ENCODE results near the gene HNRNPCL4. TPM values are rescaled to one million over a fixed set of nuclear protein-coding genes. Genes with fewer than 3 reads are reported as not detected.

Gene HNRNPCL4
- not detected in 2 replicates for total RNA-seq

DNA sequence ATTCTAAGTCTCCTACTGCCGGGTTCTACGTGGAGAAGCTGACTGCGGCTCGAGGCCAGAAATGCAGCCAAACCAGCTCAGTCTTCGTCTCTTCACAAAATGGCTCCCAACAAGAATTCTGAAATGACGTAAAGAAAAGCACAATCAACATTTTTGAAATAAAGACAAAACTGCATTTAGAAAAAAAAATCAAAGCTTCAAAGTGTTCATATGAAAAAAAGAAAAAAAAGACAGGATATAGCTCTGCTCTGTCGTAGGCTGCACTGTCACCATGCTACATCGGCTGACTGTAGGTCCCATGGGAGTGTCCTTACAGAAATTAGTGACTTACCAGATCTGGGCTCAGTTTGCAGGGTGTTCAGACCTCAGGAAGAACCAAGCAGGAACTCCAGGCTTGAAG, at the start of gene HNRNPCL4:
HNRNPCL4 (minus strand) TSS at position 101 of the 400 bp plus-strand sequence. CDS start 164 bp downstream, outside the sequence.

DNA sequence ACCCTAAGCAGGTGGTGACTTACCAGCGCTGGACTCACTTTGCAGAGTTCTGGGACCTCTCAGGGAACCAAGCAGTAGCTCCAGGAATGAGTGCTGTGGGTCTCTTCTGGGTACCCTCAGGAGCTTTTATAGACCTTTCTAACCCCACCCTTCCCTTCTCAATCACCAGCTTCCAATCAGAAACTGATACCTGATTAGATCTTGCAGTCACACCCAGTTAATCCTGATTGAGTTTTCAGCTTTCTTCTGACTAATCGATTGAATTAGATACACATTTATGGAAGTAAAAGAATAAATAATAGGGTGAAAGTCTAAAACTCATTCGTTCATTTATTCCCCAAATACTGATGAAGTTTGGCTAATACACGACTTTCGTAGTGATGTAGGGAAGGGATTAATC, 35.9 kb upstream of the HNRNPCL4 start, which contains the start of gene PRAMEF13:
PRAMEF13 (minus strand) TSS at position 101 of the 400 bp plus-strand sequence. CDS start 1,820 bp downstream, outside the sequence.

DNA sequence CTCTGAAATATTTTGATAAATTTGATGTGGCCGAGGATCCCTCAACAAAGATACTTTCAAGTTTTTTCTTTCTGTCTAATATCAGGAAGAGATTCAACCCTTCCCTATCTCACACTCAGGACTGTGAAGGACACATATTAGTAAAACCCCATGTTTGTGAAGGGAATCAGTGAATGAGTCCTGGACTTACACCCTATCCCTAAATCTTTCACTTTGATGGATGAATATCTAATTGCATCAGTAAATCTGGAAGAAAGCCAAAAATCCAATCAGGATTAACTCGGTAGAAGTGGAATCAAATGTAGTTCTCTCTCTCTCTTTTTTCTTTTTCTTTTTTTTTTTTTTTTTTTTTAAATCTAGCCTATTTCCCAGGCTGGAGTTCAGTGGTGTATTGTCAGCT, 6.1 kb upstream of the HNRNPCL4 start, which contains the start of gene PRAMEF9:
PRAMEF9 (plus strand) TSS at position 301 of the 400 bp plus-strand sequence. CDS start 3,433 bp downstream, outside the sequence.

DNA sequence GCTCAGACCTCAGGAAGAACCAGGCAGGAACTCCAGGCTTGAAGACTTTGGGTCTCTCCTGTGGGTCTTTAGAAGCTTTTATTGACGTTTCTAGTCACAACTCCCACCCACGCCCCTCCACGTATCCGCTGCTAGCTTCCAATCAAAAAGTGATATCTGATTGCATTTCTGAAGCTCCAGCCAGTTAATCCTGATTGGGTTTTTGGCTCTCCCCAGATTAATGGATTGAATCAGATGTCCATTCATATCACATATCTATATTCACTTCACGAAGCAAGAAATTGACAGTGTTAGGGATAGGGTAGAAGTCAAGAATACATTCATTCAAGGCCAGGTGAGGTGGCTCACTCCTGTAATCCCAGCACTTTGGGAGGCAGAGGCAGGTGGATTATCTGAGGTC, 9.5 kb downstream of the HNRNPCL4 start, which contains the start of gene PRAMEF26:
PRAMEF26 (minus strand) TSS at position 101 of the 400 bp plus-strand sequence. CDS start 2,914 bp downstream, outside the sequence.

DNA sequence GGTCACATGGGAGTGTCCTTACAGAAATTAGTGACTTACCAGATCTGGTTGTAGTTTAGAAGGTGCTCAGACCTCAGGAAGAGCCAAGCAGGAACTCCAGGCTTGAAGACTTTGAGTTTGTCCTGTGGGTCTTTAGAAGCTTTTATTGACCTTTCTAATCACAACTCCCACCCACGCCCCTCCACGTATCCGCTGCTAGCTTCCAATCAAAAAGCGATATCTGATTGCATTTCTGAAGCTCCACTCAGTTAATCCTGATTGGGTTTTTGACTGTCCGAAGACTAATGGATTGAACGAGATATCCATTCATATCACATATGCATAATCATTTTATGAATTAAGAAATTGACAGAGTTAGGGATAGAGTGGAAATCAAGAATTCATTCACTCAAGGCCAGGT, 48.7 kb downstream of the HNRNPCL4 start, which contains the start of gene HNRNPCL2:
HNRNPCL2 (minus strand) TSS at position 101 of the 400 bp plus-strand sequence. CDS start 454 bp downstream, outside the sequence.

Other genes starting within 250 kb of the HNRNPCL4 start
- gene PRAMEF7, start 249.0 kb downstream of the HNRNPCL4 start, total RNA-seq, result not detected in 2 replicates
- not detected in 2 replicates for gene PRAMEF6, start 218.1 kb downstream of the HNRNPCL4 start, total RNA-seq
- gene PRAMEF27, start 109.1 kb downstream of the HNRNPCL4 start, total RNA-seq, result not detected in 2 replicates
- gene HNRNPCL3, start 104.9 kb downstream of the HNRNPCL4 start, total RNA-seq, result not detected in 2 replicates
- not detected in 2 replicates for gene PRAMEF25, start 94.9 kb downstream of the HNRNPCL4 start, total RNA-seq
- gene HNRNPCL2, start 48.8 kb downstream of the HNRNPCL4 start, total RNA-seq, result not detected in 2 replicates
- not detected in 2 replicates for gene PRAMEF26, start 9.6 kb downstream of the HNRNPCL4 start, total RNA-seq
- gene PRAMEF9, start 6.2 kb upstream of the HNRNPCL4 start, total RNA-seq, result not detected in 2 replicates
- gene PRAMEF13, start 35.8 kb upstream of the HNRNPCL4 start, total RNA-seq, result not detected in 2 replicates
- not detected in 2 replicates for gene PRAMEF18, start 60.5 kb upstream of the HNRNPCL4 start, total RNA-seq
- not detected in 2 replicates for gene PRAMEF5, start 88.6 kb upstream of the HNRNPCL4 start, total RNA-seq
- not detected in 2 replicates for gene PRAMEF8, start 119.5 kb upstream of the HNRNPCL4 start, total RNA-seq
- gene PRAMEF33, start 137.9 kb upstream of the HNRNPCL4 start, total RNA-seq, result not detected in 2 replicates
- gene PRAMEF15, start 149.9 kb upstream of the HNRNPCL4 start, total RNA-seq, result not detected in 2 replicates
- not detected in 2 replicates for gene PRAMEF14, start 181.5 kb upstream of the HNRNPCL4 start, total RNA-seq
- not detected in 2 replicates for gene PRAMEF19, start 206.3 kb upstream of the HNRNPCL4 start, total RNA-seq
- gene PRAMEF17, start 224.0 kb upstream of the HNRNPCL4 start, total RNA-seq, result not detected in 2 replicates
- gene PRAMEF20, start 244.8 kb upstream of the HNRNPCL4 start, total RNA-seq, result not detected in 2 replicates